HCEC 1CT (cell line): ENCODE results near the gene C10orf53.
"Not testable (repeated sequence)": the region's sequence is repeated elsewhere in the genome, so short reads cannot be mapped to it uniquely, and the experiment has no call there.

Experiments used
- DNase-seq: peaks from one replicate; pipeline ENCODE4 v3.0.0-alpha.2; 2017

The C10orf53 gene

DNA sequence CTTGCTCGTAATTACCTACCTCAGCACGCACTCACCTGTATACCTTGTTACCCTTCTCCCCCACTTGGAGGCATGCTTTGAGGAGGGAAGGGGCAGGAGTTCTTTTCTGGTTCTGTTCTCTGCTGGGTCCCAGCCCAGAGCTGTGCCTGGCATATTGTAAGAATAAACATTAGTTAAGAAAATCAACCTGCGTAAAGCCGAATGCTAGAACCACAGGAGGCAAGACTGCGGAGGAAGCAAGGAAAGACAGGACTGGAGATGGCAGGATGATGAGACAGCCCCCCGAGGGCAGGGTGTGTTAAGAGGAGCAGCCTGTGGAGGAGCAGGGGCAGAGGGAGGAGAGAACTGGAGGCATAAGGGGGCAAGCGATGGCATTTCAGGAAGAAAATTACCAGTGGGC is 9.5 kb downstream of the C10orf53 start:
- DNase-seq = no peak

DNA sequence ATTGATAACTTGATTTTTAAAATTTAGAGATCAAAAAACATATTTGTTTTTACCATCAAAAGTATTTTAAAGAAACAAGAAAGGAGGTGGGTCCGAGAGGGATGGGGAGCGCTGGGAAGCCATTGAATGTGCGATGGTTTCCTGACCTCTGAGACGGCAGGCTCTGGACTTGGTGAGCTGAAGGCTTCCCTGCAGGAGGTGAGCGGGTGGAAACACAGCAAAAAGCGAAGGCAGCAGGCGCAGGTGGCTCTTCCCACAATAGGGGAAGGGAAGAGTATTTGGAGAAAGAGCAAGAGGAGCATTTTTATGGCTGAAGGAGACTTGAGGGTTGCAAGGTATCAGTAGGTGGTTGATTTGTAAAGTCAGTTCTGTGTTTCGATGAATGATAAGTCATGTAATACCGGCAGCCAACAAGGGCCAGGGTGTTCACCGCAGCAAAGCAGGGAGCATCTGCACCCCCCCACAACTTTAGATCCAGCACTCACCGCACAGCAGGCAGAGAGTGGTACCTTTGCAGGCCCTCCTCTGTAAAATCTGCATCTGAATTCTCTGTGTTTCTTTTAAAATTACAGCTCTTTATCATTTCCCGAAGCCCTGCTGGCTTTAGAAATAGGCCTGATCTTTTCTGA is 10.5 kb downstream of the C10orf53 start:
- DNase-seq = no peak

DNA sequence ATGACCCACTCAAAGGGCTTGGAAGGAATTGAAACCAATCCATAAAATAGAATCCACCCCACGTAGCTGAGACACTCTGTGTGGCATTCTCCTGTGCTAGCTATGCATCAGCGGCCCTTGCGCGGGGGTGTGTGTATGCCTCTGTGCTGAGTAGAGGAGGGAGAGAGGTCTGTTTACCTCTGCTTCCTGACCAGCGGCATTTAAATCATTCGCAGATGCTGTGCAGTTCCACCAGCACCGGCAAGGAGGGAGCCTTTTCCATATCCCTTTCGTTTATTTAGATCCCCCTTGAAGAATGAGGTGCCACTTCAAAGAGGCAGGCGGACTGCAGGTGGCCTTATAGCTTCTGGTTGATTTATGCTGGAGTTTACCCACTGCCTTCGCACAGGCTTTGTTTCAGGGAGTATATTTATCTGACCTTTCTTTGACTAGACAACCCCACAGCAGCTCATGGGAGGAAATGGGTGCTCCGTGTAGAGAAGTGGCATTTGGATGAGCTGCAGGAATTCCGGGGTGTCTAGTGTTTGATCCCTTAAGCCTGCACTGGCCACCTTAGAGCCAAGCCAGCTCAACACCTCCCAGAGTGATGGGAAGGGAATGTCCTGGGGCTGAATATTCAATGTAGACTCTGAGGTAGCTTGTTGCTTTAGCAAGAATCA is 11.4 kb downstream of the C10orf53 start:
- no peak for DNase-seq

DNA sequence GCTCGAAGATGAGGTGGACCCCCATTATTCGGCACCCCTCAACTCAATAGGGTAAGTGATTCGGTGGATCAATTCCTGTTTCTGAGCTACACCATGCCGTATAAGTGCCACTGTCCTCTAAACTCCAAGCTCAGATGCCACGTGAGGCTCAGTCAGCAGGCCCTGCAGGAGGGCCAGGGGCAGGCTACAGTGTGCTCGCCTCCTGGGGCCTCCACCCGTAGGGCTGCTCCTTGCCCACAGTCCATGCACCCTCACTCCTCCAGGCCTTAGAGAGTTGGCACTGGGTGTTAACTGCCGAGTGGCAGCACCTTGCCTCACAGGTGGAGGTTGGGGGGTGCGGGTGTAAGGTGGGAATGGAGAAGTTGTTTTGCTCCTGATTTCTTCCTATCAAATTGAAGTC is 12.1 kb downstream of the C10orf53 start:
- no peak for DNase-seq

DNA sequence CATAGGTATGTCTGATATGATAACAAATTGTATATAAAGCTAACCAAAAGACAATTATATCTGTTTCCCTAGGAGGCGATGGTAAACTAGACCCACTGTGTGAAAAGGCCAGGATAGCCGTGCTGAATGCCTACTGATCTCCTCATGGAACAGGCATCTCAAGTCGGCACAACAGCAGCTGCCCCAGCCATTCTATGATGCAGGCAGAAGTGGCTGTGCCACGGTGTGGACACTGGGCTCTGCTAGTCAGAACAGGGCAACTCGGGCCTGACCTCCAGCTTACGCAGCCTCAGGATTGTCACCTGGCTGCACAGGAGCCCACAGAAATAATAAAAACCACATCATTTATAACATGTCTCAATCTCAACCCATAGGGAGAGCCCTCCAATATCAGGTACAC is 15.0 kb downstream of the C10orf53 start:
- no peak for DNase-seq

DNA sequence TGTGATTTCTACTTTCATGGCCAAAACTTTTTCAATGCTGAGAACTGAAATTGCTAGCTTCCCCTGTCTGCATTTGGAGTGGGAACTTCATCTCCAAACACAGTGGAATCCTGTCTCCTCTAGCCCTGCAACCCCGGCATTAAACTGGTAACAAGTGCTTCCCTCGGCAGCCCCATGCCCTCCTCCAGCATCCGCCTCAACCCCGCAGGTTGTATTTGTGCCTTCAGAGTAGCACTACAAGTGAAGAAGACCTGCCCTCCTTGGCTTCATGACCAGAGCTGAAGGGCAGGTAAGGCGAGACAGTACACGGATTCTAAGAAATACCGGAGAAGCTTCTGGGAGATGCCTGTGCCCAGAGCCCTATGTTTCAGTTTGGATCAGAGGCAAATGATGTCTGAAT is 16.9 kb downstream of the C10orf53 start:
- DNase-seq = no peak

DNA sequence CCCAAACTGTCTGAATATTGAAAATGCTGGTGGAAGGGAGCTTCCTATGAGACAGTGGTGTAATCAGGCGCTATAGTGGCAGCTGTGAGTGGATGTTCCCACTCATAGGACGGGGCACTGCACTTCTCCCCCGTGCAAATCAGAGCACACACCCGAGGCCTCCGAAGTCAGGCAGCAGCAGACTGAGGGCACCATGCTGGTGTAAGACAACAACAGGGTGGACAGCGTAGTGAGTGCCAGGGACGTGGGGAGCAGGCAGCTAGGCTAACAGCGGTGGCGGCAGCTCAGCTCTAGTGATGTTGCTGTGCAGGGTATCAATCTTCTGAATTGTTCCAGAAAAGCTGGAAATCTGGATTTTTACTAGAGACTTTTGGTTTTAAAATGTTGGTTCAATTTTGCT is 19.2 kb downstream of the C10orf53 start:
- DNase-seq = no peak

DNA sequence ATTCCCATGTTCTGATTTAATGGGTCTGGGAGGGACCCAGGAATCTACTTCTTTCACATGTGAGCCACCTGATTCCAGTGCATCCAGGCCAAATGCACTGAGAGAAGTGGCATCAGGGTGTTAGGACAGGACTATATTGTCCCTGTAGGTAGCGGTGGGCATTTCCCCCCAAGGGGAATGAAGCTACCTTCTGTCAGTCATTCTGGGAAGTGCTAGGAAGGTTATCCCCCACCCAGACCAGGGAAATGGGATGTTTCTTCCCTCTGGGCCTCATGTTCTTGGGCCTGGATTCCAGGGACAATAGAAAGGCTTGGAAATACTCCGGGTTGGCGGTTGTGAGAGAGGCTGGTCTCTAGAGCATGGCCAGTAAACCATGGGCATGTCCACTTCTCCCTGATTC is 20.8 kb downstream of the C10orf53 start:
- no peak for DNase-seq

DNA sequence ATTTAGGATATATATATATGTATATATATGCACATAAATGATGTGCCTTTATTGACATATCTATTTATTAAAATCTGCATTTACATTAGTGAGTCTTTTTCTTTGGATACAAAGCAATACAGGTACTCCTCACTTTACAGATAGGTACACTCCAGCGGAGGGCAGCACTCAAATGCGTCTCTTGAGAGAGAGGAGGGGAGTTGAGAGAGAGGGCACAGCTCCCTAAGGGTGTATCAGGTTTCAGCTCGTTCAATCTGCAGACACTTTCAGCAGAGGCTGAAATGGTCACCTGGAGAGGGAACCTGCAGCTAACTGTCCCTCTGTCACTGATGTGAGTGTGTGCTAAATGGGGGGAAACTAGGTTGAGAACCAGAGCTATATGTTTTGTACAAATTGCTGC is 21.5 kb downstream of the C10orf53 start:
- no peak for DNase-seq

DNA sequence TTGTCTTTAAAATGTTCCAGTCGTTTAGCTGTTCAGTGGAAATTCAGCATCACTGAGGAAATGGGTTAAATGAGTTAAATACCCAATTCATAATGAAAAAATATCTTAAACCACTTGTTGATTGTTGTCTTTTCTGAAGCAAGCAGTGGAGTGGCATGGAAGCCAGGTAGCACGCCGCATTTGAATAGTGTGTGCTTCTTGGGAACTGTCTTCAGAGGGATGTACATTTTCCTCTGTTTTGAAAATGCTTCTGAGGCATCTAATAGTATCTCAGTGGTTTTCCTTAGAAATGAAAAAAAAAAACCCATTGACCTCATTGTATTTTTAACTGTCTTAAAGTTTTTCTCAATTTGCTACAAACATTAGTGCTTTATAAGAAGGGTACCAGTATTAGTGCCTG is 28.1 kb downstream of the C10orf53 start:
- DNase-seq = no peak

DNA sequence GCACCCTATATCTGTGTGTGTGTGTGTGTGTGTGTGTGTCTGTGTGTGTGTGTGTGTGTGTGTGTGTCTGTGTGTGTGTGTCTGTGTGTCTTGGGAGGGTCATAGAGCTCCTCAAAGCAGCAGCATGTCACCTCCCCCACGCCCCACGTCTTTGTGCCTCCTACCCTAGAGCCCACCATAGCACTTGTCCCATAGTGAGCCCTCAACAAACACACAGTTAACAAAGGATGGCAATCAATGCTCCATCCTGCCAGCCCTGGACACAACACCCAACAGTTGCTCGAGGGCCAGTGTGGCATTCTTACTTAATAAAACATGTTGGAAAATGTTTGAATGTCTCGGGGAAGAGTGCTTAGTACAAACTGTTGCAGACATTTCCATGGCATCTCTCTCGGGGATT is 30.5 kb downstream of the C10orf53 start:
- DNase-seq = no peak

DNA sequence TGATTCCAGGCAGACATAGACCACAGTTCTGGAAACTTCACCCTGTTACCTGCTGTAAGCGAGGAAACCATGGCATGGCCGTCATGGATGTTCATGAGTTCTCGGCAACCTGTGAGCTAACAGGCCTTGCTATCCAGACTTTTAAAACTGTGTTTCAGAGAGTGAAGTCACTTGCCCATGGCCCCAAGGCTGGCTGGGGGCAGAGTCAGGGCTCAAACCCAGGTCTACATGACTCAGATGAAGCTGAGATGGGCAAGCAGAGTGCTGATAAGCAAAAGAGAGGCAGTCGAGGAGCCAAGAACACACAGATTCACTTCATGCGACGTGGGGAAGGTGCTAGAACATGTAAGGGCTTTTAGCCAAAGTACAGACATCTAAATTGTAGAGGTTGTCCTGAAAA is 31.5 kb downstream of the C10orf53 start:
- DNase-seq = no peak

DNA sequence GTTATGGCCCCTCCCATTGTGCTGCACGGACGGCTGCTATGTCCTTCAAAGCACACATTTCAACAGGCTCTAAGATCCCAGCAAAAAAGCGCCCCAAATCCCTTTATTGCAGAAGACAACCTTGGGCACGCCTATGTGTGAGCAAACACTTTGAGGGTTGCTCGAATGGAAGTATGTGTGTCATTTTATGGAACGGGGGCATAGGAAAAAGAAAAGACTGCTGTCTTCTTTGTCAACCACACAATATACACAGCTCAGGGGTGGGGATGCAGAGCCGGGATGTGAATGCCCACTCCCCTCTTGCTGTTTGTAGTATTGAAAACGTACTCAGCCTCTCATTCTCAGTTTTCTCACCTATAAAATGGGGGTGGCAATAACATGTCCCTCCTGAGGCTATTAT is 32.0 kb downstream of the C10orf53 start:
- DNase-seq = no peak

DNA sequence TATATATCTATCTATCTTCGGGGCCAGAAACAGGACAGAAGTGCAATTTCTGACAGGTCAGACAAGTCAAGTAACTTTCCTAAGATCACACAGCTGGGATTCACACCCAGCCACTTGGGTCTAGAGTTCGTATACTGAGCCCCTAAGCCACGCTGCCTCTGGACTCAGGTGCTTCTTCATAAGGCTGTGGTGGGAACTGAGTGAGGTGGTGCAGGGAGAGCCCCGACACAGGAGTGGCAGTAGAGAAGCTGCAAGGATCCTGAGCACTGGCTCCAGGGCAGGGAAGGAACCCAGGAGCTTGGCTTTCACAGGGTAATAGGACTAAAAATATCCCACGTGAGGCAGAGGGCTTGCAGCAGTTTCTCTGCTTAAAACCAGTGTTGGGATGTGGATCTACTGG is 33.8 kb downstream of the C10orf53 start:
- no peak for DNase-seq

DNA sequence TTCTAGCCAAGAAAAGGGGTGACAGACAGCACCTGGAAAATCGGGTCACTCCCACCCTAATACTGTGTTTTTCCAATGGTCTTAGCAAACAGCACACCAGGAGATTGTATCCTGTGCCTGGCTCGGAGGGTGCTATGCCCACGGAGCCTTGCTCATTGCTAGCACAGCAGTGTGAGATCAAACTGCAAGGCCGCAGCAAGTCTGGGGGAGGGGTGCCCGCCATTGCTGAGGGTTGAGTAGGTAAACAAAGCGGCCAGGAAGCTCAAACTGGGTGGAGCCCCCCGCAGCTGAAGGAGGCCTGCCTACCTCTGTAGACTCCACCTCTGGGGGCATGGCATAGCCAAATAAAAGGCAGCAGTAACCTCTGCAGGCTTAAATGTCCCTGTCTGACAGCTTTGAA is 35.7 kb downstream of the C10orf53 start:
- DNase-seq = not testable (repeated sequence)

DNA sequence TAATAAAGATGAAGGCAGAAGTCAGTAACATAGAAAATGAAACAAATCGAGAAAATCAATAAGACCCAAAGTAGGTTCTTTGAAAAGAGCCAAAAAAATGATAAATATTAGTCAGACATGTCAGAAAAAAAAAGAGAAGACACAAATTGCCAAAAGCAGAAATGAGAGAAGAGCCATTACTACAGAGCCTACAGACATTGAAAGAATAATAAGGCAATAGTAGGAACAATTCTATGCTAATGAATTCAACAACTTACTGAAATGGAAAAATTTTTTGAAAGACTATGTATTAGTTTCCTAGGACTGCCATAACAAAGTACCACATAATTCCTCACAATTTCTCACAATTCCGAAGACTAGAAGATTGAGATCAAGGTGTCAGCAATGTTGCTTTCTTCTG is 47.1 kb downstream of the C10orf53 start:
- DNase-seq = no peak

DNA sequence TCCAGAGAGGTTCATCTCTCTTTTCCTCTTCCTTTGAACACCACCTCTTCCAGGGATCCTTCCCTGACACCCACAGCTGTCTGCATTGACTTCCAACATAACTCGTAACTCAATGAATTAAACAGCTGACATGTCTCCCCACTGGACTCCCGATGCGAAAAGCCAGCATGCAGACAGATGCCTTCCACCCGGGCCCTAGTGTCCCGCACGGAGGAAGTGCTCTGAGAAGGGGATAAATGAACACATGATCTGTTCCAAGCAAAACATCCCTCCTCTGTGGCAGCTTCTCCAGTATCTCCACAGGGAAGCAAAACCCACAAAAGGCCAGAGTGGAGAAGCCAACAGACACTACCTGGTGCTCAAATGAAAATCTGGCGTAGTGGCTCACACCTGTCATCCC is 54.4 kb downstream of the C10orf53 start:
- DNase-seq = no peak

DNA sequence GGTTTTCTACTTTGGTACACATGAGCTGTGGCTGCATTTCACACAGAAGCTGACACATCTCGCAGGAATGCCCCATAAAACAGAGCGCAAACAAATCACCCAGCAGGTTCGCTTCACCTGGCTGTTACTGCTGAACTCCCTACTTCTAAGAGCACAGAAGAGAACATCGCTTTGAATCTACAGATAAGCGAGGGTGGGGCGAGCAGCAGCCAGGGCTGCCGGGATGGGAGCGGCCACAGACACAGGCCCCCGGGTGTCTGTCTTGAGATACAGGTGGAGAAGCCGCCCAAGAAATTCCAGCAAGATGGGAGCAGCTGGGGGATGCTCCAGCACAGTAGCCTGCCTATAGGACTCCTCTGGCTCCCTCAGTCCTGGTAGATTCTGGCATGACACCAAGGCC is 55.2 kb downstream of the C10orf53 start:
- DNase-seq = no peak

DNA sequence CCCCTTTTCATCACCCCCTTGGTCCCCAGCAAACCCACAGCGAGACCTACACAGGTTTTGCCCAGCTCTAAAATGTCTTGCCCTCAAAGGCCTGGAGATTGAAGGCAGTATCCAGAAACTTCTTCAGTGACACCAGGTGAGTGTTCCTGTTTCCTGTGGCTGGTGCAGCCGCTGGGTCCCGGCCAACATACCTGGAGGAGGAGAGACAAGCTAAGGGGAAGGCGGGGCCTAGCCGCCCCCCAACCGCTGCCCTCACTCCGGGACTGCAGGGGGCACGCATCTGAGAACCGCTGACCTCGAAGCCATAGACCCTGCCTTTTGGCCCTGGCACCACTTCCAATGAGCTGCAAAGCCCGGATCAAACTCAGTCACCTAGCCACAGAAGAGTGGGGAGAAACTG is 55.7 kb downstream of the C10orf53 start:
- DNase-seq = no peak

DNA sequence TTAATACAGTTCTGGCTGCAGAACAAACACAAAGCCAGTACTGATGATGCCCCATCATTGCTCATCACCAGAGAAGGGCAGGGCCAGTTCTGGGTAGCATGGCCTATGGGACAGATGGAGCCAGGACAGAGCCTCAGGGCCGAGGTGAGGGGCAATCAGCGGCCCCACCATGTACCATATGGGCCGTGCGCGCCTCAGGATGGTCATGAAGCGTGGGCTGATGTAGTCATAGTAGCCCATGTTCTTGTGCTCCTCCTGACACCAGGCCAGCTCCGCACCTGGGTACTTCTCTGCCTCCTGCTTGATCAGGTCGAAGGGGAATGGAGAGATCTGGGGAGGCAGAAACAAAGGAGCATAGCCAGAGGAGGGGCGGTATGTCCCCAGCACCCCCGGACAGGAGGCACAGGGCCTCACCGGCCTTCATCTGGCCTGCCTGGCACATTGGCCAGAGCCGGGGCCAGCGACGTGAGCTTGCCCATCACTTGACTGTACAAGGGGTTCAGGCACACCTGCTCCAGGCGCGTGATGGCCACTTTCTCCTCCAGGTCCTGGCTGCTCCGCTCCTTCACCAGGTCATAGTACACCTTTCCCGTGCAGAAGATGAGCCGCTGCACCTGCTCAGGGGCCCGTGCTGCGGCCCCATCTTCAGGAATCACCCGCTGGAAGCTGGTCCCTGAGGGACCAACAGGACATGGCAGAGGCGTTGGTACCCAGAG is 56.6 kb downstream of the C10orf53 start:
- DNase-seq = no peak

DNA sequence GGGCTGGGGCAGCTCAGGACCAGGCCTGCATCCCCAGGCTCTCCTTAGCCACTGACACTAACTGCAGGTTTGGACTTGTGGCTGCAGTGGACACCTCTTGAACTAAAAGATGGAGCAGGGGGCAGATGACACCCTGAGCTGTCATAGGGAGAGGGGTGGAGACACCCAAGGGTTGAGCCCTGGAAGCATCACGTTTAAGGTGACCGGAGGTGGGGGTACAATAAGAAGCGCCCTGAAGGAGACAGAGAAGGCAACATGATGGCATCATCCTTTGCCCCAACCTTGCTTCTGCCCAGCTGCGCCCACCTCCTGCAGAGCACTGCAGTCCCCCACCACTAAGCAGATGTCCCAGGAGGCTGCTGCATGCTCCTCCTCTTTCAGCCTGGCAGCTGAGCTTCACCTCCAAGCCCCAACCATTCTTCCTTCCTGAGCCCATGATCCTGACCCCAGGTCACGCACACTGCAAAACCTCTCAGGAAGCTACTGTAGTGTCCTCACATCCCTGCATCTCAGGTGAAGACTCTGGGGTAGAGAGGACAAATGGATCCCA is 57.2 kb downstream of the C10orf53 start:
- no peak for DNase-seq

DNA sequence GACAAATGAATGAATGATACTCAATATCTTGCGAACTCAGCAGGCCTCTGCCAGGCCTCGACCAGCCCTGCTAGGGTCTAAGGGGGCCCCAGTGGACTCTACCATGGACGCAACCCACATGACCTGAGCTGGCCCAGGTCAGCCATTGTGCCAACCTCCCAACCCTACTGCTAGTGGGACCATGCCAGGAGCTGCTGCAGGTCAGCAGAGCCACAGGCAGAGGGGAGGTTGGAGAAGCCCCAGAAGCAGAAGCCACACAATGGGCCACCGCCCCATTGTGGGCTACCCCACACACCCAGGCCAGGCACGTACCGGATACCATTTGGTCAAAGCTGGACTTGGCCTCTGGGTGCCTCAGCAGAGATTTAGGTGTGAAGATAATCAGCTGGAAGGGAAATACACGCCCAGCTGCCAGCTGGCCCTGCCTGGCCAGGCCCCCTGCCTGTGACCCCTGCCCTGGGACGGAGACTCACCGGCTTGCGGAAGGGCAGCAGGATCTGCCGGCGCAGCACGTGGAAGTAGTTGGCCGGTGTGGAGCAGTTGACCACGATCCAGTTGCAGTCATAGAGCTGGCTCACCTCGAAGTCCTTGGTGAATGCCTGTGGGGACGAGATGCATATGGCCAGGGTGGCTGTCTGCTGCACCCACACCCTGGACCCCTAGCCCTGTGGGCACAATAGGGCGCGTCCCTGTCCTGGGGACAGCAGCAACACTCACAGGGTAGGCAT is 58.2 kb downstream of the C10orf53 start:
- DNase-seq = no peak

DNA sequence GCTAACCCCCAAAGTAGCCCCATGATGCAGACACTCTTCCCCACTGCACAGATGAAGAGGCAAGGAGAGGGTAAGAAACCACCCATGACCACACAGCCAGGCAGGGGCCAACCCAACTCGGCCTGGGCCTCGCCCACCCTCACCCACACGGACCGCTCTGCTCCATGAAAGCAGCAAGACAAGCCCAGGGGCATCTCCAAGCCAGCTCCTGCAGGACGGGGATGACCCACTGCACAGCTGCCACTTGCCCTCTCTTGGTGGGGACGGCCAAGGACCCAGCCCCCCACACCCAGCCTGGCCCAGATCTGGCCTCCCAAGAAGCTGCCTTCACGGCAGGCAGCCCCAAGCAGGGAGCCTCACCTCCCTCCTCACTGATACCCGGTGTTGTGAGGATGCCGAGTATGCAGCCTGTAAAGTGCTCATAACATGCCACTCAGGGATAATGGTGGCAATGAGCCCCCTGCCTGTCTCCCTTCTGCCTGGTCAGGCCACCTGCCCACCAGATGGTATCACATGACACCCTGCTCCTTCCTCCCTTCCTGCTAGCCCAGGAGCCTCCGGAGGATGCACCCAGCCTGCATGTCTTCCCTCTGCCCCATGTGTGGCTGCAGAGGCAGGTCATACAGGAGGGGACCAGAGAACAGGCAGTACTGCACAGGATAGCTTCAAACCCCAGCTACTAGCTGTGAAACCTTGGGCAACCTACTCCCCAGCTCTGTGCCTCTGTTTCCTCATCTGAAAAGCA is 59.3 kb downstream of the C10orf53 start:
- DNase-seq = no peak
